GM23338 (cell line): ENCODE measurements around the gene CROCC2.

Experiments used
- CTCF ChIP-seq, 2 experiments: fragments of 200-600 bp in 1 of 2; sonication (generic) in 1 of 2; conservative IDR thresholded peaks; 2 replicates each; pipeline versions ENCODE4 v1.5.1 to v1.6.1; 2016 to 2017; ENCODE audit warnings: antibody characterized with exemption in 2 of 2, low read depth in 2 of 2, mild to moderate bottlenecking in 2 of 2, moderate library complexity in 1 of 2
- EZH2 ChIP-seq: fragments of 200-600 bp; sonication (generic); IDR thresholded peaks from one replicate; pipeline ENCODE4 v1.8.0; 2017; ENCODE audit warnings: antibody characterized with exemption, mild to moderate bottlenecking, low read depth; ENCODE audit not compliant: unreplicated experiment
- TF ChIP-seq, protein P1 (sequence below): IDR thresholded peaks from one replicate; pipeline ENCODE4 v1.6.1; 2018; ENCODE audit warnings: antibody characterized with exemption; ENCODE audit not compliant: unreplicated experiment

- TF ChIP-seq, protein P1, sequence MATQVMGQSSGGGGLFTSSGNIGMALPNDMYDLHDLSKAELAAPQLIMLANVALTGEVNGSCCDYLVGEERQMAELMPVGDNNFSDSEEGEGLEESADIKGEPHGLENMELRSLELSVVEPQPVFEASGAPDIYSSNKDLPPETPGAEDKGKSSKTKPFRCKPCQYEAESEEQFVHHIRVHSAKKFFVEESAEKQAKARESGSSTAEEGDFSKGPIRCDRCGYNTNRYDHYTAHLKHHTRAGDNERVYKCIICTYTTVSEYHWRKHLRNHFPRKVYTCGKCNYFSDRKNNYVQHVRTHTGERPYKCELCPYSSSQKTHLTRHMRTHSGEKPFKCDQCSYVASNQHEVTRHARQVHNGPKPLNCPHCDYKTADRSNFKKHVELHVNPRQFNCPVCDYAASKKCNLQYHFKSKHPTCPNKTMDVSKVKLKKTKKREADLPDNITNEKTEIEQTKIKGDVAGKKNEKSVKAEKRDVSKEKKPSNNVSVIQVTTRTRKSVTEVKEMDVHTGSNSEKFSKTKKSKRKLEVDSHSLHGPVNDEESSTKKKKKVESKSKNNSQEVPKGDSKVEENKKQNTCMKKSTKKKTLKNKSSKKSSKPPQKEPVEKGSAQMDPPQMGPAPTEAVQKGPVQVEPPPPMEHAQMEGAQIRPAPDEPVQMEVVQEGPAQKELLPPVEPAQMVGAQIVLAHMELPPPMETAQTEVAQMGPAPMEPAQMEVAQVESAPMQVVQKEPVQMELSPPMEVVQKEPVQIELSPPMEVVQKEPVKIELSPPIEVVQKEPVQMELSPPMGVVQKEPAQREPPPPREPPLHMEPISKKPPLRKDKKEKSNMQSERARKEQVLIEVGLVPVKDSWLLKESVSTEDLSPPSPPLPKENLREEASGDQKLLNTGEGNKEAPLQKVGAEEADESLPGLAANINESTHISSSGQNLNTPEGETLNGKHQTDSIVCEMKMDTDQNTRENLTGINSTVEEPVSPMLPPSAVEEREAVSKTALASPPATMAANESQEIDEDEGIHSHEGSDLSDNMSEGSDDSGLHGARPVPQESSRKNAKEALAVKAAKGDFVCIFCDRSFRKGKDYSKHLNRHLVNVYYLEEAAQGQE, result no peak
- no peak for TF ChIP-seq CTCF (conservative IDR thresholded peaks at IDR 0.05; ENCODE audit: low read depth in 2 of 2)
- TF ChIP-seq EZH2, result no peak
Observed at GRCh38 chr2:240857039-240858008, 48.8 kb upstream of the CROCC2 start.
